ENCODE data around the gene PARP8. TPM values are rescaled to one million over a fixed set of nuclear protein-coding genes. Genes with fewer than 3 reads are reported as not detected.
A peak's percentile ranks its signal among the peaks of the same experiment; 100 is the strongest.
"Not testable (repeated sequence)": the region's sequence is repeated elsewhere in the genome, so short reads cannot be mapped to it uniquely, and the experiment has no call there.

PARP8 gene, protein sequence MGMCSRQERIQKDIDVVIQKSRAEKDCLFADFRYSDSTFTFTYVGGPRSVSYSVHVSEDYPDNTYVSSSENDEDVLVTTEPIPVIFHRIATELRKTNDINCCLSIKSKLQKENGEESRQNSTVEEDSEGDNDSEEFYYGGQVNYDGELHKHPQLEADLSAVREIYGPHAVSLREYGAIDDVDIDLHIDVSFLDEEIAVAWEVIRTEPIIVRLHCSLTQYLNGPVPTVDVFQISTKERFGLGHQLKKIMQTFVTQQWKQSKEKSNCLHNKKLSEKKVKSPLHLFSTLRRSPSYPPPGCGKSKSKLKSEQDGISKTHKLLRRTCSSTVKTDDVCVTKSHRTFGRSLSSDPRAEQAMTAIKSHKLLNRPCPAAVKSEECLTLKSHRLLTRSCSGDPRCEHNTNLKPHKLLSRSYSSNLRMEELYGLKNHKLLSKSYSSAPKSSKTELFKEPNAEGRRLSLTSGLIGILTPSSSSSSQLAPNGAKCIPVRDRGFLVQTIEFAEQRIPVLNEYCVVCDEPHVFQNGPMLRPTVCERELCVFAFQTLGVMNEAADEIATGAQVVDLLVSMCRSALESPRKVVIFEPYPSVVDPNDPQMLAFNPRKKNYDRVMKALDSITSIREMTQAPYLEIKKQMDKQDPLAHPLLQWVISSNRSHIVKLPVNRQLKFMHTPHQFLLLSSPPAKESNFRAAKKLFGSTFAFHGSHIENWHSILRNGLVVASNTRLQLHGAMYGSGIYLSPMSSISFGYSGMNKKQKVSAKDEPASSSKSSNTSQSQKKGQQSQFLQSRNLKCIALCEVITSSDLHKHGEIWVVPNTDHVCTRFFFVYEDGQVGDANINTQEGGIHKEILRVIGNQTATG
- 14.5 TPM for total RNA-seq

DNA sequence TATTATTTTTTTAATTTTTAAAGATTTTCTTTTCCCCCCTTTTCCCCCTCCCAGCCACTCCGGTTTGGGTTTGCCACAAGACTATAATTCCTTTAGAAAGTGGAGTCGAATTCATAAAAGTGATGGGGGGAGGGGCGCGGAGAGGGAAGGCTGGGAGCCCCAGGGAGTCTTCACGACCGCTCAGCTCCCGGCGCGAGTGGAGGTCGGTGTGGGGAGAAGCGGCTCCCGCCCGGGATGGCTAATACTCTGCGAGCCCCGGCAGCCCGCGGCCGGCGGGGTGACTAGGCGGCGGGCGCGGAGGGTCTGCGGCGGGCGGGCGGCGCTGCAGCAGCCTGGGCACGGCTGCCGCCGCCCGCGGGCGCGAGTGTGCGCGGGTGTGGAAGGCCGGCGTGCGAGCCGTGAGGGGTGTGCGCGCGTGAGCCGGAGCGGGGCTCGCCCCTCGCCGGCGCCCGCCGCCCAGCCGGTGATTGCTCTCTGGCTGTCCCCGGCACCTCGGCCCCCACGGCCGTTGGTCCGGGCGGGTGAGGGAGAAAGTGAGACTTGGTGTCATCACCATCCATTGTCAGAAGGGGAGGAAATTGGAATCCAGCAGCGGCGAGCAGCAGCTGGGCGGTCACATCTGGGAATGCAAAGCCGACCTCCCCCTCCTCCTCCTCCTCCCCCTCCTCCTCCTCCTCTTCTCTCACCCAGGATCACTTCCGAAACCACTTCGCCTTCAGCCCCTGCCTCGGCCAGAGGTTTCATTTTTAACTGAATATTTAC is at the start of gene PARP8:
TSS of gene PARP8 (plus strand) at position 377 of the 762 bp plus-strand sequence. CDS start 459 bp downstream, outside the sequence.
- no peak for DNase-seq

DNA sequence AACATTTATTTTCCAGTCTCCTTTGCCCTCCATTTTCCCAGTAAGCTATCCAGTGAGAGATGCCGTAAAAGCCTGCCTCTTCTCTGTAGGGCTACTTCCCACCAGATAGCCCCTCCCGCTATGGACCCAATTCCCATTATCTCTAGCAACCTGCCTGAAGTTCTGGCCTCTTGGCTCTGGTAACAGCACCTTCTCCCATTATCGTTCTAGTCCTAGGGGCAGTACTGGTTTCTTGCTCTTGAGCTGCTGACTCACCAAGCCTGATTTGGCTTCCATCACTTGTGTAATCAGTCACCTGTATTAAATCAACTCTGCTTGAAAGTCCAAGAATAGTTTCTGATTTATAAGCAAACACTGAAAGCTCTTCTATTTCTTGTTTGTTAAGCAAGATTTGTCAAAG is 42.8 kb upstream of the PARP8 start:
- no peak for DNase-seq

DNA sequence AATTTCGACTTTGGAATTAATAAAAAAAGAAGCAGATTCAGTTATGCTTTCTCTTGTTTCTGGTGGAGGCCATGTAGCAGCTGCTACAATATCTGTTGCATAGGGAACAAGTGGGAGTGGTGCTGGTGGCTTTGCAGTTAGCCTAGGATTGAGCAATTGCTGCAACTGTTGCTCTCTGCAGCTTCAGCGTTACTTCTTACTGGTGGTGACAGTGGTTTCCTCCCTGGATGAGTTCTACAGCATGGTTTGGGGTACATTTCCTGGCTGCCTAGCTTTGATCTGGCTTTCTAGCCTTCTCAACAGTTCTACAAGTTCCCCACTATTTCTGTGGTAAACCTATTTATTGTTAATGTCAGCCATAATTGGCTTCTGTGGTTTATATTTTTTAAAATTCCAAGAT is 31.6 kb upstream of the PARP8 start:
- not testable (repeated sequence) for DNase-seq

DNA sequence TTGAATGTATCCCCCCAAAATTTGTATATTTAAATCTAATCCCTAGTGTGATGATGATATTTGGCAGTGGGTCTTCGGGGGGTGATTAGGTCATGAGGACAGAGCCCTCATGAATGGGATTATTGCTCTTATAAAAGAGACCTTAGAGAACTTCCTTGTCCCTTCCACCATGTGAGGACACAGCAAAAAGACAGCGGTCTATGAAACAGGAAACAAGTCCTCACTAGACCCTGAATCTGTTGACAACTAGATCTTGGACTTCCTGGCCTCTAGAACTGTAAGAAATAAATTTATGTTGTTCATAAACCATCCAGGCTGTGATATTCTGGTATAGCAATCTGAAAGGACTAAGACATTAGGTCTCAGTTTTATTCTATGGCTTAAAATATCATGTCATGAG is 28.9 kb upstream of the PARP8 start:
- DNase-seq, result not testable (repeated sequence)

DNA sequence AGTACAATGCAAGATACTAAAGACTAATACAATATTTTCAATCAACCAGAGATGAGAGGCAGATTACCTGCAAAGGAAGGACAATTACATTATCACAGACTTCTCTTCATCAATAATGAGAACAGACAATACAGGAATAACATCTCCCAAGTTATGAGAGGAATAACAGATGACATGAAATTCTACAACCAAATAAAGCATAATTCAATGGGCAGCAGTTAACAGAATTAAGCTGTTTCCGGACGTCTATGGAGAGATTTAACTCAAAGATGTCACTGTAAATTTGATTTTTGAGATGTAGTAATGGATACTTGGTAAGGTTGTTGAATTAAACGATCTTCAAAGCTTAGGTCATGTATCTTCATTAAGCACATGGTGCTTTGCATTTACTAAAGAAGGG is 19.8 kb upstream of the PARP8 start:
- no peak for DNase-seq

DNA sequence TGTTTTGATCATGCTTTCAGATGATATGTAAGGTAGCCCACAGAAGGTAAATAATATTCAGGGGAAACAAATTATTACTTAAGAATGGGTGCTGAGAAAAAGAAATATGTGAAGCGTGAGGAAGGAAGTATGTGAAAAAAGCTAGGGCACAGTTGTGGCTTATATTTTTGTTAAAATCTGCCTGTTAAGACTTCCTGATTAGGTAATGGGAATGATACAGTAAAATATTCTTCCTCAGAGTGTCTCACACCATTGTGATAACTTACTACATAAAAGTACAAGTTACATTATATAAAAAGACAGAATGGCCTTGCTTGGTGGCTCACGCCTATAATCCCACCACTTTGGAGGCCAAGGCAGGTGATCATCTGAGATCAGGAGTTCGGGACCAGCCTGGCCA is 18.7 kb upstream of the PARP8 start:
- DNase-seq, result no peak

DNA sequence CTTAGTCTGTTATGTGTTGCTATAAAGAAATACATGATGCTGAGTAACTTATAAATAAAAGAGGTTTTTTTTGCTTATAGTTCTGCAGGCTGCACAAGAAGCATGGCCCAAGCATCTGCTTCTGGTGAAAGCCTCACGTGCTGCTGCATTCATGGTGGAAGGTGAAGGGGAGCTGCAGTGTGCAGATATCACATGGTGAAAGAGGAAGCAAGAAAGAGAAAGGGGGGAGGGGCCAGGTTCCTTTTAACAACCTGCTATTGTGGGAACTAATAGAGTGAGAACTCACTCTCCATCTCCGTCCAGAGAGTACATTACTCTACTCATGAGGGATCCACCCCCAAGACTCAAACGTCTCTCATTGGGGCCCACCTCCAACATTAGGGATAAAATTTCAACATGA is 12.5 kb upstream of the PARP8 start:
- no peak for DNase-seq

DNA sequence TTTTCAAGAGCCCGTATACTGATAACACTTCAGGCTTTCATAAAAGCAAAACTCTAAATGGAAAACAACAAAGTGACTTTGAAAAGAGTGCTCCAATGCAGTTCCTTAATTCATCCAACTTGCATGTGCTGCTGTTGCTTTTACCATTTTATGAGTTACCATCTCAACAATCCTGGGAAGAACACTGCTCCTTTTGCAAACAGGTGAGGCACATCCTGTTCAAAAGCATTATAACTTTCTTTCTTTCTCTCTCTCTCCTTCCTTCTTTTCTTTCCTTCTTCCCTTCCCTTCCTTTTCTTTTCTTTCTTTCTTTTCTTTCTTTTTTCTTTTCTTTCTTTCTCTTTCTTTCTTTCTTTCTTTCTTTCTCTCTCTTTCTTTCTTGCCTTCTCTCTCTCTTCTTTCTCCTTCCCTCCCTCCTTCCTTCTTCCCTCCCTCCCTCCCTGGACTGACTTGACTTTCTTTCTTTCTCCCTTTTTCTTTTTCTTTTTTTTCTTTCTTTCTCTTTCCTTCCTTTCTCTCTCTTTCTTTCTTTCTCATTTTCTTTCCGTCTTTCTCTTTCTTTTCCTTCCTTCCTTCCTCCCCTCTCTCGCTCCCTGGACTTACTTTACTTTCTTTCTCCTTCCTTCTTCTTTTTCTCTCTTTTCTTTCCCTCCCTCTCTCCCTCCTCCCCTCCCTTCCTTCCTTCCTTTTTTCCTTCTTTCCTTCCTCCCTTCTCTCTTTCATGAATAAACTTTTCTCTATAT is 11.2 kb upstream of the PARP8 start:
- DNase-seq, result no peak

DNA sequence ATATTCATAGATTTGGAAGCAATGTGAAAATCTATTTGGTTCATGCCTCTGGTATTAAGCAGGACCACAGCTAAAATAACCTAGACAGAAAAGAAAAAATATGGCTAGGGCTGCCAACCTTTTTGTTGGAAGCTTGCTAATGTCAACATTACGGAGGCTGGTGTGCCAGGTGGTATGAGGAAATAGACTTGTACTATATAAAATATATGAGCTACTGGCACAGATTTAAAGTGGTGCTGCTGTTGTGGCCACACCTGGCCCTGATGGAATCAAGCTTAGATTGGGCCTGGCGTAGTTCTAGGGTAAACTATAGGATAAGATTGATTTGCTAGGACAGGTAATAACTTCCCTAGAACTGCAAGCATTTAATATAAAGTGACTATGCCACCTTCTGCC is 10.6 kb upstream of the PARP8 start:
- no peak for DNase-seq

DNA sequence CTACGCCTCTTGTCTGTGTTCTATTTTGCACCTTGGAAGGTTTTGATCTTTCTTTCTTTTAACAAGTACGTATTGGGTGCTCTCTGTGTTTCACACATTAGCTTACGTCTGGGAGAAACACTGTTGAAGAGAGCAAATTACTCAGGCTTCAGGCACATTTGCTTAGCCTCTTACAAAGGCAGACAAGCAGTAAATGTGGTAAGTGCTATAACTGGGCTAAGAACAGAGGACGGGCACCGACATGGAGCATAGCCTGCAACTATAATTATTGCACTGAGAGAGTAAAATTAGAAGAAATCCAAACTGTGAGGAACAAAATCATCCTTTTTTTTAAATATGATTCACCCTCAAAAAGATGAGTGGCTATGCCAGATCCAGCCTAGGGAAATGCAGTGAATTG is 9.4 kb upstream of the PARP8 start:
- no peak for DNase-seq

DNA sequence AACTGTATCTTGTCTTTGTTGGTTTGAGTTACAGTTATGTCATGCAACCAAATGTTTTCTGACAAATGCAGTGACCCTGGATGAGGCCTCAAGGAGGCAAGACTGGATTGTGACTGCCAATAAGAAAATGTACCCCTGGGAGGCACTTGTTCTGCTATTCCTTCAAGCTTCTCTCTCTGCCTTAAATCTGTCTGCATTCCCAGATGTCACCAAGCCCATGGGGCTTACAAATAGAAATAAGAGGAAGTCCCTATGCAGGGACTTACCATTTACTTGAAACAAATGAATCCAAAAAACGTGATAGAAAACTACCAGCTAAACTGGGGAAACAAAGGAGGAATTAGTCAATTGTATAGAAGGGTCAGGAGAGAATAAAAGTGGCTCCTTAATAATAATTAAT is 8.2 kb upstream of the PARP8 start:
- no peak for DNase-seq

DNA sequence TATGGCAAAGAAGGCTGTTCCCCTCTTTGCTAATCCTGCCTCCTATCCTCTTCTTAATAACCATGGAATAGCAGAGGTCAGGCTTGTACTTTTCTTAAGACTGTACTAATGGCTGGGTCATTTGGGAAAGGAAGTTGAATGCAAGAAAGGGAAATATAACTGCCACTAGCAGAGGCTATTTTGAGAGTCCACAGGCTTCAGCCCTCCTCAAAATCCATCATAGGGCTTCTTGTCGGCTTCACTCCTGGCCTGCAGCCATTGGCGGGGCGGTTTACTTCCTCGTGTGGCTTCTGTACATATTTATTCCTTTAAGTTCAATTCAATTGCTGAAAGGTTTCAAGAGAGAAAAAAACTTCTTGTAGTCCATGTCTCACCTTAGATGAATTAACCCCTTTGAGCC is 2.8 kb upstream of the PARP8 start:
- no peak for DNase-seq

DNA sequence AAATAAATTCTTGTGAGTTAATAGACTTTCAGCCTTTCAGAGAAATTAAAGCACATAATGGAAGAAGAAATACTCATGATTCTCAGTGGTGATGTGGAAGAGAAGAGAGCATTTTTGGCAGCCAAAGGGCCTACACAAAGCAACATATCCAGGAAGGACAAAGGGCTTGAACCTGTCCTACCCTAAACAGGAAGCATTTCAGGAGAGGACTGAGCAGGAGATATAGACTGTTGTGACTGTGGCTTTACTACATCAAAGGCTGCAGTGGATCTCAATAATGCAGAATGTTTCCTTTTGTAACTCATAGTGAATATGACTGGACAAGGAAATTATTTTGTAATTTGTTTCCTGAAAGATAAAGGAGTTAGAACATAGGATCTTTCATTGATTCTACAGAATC is 1.3 kb upstream of the PARP8 start:
- no peak for DNase-seq

DNA sequence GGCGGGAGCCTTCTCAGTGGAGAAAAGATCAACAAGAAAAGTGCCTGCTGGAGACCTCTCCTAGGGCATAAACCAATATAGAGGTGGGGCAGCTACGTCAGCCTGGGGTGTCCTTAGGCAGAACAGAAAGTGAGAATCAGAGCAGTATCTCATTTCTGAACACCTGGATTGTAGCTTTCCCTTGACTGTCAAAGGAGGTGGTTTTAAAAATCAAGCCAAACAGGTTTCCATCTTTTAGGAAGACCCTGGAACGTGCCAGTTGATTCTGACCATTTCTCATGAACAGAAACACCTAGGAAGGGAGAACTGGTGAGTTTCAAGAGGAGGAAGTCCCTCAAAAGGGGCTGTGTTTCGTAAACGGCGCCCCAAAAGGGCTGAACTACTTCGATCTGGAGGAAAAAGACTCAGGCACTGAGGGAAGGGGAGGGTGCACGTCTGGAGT is 655 bp upstream of the PARP8 start:
- not testable (repeated sequence) for DNase-seq

DNA sequence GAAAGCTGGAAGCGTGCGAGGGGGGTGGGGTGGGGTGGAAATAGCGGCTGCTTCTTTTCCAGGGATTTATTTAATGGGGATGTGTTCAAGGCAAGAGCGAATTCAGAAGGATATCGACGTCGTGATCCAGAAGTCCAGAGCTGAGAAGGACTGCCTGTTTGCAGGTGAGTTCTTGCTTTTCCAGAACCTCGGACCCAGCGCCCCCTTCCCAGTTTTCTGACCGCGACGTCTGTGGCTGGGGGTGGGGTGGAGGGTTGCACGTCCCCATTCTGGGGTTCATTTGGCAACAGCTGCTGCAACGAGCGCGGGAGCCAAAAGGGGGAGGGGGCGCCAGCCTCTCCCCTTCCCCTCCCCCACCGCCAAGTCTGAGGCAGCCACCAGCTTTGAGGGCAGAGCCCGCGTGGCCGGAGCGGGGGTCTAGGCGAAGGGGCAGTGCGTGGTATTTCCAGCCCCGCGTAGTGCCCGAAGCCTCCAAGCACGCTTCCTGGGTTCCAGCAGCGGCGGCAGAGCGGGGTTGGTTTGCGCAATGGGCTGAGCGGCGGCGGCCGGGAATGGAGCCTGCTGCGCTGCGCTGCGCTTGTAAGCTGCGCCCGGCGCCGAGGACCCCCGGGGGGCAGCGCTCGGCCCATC is 701 bp downstream of the PARP8 start:
- DNase-seq, result no peak

DNA sequence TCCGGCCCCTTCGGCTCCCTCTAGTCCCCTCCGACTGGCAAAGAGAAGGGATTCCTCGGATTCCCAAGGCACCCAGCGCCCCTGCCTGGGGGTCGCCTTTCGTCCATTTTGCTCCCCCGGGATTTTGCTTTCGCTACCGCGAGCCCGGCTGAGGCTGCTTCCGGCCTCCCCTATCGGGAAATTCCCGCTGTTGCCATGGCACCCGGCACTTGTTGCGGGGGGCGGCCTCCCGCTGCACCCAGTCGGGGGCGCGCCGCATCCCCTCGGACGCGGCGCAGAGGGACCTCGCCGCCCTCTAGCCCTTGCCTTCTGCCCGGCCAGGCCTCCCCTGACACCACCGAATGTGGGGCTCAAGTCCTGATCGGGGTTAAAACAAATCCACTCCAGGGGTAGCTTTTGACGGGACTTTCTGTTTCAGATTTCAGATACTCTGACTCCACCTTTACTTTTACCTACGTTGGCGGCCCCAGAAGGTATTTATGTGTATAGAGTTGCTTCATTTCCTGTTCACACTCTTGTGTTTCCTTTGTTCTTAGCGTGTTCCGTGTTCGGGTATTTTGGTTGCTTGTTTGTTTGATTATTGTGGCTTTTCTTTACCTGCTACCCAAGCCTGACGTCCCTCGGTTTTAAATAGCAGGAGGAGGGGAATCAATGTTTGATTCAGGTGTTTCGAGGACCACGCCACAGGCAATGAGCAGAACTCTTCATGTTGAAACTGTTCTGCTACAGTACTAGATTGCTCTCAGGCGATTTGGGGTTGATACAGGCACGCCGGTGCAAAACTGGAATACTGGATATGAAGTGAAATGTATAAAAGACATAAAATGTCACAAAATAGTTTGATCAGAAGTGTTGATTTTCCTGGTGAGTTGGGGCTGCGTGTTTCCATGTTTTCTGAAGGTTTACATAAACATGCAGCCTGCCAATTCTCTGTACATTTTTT is 1.5 kb downstream of the PARP8 start:
- peak; percentile 10 for DNase-seq

DNA sequence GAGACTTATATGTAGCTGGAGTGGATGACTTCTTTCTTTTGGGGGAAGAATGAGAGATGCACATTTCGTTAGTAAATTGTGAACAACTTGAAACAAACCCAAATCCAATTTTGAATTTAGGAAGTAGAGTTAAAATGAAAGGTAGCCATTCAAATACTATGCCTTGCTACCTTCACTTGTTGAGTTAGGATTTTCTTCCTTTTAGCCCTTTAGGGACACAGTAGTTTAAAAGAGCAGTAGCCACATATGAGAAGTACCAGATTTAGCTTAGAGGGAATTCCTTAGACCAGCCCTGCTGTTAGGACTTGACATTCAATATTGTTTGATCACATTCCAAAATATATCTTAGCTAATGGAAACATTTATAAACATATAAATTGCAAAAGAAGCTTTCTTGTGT is 2.2 kb downstream of the PARP8 start:
- DNase-seq, result not testable (repeated sequence)

DNA sequence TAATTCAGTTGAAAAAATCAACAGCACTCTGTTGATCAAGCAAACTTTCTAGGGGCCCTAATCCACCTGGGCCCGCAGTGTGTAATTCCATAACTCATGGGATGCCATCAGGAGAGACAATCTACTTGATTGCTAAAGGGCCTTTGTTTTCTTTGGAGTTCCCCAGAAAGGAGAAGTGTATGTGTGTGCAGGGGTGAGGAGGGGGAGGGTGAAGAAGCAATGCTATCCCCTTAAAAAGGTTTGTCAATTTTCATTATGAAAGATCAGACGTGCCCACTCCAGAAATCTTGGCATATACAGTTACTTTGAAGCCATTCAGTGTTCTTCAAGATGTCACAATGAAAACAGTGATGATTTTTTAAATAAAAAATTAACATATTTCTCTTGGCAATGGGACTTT is 6.2 kb downstream of the PARP8 start:
- DNase-seq, result no peak

DNA sequence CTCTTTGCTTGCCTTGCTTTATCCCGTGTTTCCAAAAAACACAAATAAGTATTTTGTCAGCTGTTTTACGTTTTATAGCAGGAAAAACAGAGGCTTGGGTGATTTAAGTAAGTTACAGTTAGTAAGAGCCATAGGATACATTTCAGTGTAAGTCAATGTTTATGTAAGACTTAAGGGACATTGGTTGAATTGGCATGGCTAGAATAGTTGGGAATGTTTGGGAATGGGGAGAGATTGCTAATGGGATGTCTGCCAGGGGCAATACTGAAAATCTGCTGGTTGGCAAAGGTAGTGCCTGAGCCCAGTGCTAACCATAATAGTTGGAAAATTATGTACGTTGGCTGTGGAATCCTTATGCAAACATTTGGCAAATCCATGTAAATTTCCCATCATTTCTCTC is 7.0 kb downstream of the PARP8 start:
- not testable (repeated sequence) for DNase-seq

DNA sequence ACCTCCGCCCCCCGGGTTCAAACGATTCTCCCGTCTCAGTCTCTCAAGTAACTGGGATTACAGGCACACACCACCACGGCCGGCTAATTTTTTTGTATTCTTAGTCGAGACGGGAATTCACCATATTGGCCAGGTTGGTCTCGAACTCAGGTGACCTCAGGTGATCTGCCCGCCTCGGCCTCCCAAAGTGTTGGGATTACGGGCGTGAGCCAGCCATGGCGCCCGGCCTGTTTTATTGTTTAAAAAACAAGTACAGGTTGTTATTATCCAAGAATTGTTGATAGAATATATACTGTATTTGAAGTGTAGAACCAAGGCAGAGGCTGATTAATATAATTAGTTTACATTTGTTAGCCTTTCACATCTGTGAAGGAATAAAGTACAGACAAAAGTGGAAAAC is 8.9 kb downstream of the PARP8 start:
- no peak for DNase-seq

All from skin of body (tissue), 2 donors.